Chondrocyte (in vitro differentiated cells): Measurements from ENCODE around the gene MED13L. TPM values are rescaled to one million over a fixed set of nuclear protein-coding genes. Genes with fewer than 3 reads are reported as not detected.

Source experiments
- DNase-seq: peaks from one replicate; pipeline ENCODE4 v3.0.0; 2021; ENCODE audit warnings: mixed read lengths, low spot score
- H3K27ac Mint-ChIP-seq: one replicate; pipeline ENCODE4 v1.8.0; 2021; ENCODE audit warnings: mild to moderate bottlenecking, moderate library complexity, mixed read lengths; ENCODE audit not compliant: unreplicated experiment
- H3K27me3 Mint-ChIP-seq: 2 replicates; pipeline ENCODE4 v1.8.0; 2021; ENCODE audit warnings: low read depth, mixed read lengths
- H3K36me3 Mint-ChIP-seq: 2 replicates; pipeline ENCODE4 v1.8.0; 2021; ENCODE audit warnings: low read depth, mixed read lengths
- H3K4me1 Mint-ChIP-seq: 2 replicates; pipeline ENCODE4 v1.8.0; 2021; ENCODE audit warnings: low read depth, mild to moderate bottlenecking, mixed read lengths
- H3K4me3 Mint-ChIP-seq: one replicate; pipeline ENCODE4 v1.8.0; 2021; ENCODE audit warnings: mild to moderate bottlenecking, moderate library complexity, mixed read lengths; ENCODE audit not compliant: unreplicated experiment
- H3K9me3 Mint-ChIP-seq: 2 replicates; pipeline ENCODE4 v1.8.0; 2021; ENCODE audit warnings: low read depth, mixed read lengths
- total RNA-seq: library from RNA; stranded (reverse); gene quantifications from 3 replicates; pipeline ENCODE4 v1.2.1, GENCODE V29; 2021
- TF ChIP-seq, protein P1 (sequence below): fragments of 200-600 bp; sonication (generic); IDR thresholded peaks from 2 replicates; pipeline ENCODE4 v1.5.0; 2021; ENCODE audit warnings: antibody characterized with exemption, mild to moderate bottlenecking, moderate library complexity

The MED13L gene
- total RNA-seq, 1 donor from 2014 or later, result 162 TPM

GRCh38 chr12:116248930-116249329 lies 28.6 kb downstream of the MED13L start:
- Mint-ChIP-seq H3K9me3 (peaks cover 11% of the 10 kb centered on the region), H3K36me3 (peaks cover 4% of the 10 kb centered on the region), H3K27me3 (no peaks in the 10 kb centered on the region), H3K4me1 (peaks cover 64% of the 10 kb centered on the region), H3K27ac (no peak overlapping the region), H3K4me3 (no peak overlapping the region)
- no peak for DNase-seq
- TF ChIP-seq, protein P1, sequence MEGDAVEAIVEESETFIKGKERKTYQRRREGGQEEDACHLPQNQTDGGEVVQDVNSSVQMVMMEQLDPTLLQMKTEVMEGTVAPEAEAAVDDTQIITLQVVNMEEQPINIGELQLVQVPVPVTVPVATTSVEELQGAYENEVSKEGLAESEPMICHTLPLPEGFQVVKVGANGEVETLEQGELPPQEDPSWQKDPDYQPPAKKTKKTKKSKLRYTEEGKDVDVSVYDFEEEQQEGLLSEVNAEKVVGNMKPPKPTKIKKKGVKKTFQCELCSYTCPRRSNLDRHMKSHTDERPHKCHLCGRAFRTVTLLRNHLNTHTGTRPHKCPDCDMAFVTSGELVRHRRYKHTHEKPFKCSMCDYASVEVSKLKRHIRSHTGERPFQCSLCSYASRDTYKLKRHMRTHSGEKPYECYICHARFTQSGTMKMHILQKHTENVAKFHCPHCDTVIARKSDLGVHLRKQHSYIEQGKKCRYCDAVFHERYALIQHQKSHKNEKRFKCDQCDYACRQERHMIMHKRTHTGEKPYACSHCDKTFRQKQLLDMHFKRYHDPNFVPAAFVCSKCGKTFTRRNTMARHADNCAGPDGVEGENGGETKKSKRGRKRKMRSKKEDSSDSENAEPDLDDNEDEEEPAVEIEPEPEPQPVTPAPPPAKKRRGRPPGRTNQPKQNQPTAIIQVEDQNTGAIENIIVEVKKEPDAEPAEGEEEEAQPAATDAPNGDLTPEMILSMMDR, result no peak

GRCh38 chr12:116248433-116248832 lies 29.1 kb downstream of the MED13L start:
- peaks cover 68% of the 10 kb centered on the region for H3K4me1 Mint-ChIP-seq

GRCh38 chr12:116247377-116247776 lies 30.1 kb downstream of the MED13L start:
- TF ChIP-seq, protein P1, result no peak
- H3K4me1 Mint-ChIP-seq, result peaks cover 70% of the 10 kb centered on the region
- no peak for DNase-seq
- no peaks in the 10 kb centered on the region for H3K27me3 Mint-ChIP-seq
- H3K27ac Mint-ChIP-seq, result no peak overlapping the region
- H3K36me3 Mint-ChIP-seq, result peaks cover 4% of the 10 kb centered on the region
- no peak overlapping the region for H3K4me3 Mint-ChIP-seq
- peaks cover 9% of the 10 kb centered on the region for H3K9me3 Mint-ChIP-seq

More at GRCh38 chr12:116248433-116248832, 29.1 kb downstream of the MED13L start:
- Mint-ChIP-seq H3K27ac (no peak overlapping the region), H3K36me3 (peaks cover 4% of the 10 kb centered on the region), H3K9me3 (peaks cover 11% of the 10 kb centered on the region), H3K27me3 (no peaks in the 10 kb centered on the region), H3K4me3 (no peak overlapping the region)
- TF ChIP-seq, protein P1, result no peak
- no peak for DNase-seq

DNA sequence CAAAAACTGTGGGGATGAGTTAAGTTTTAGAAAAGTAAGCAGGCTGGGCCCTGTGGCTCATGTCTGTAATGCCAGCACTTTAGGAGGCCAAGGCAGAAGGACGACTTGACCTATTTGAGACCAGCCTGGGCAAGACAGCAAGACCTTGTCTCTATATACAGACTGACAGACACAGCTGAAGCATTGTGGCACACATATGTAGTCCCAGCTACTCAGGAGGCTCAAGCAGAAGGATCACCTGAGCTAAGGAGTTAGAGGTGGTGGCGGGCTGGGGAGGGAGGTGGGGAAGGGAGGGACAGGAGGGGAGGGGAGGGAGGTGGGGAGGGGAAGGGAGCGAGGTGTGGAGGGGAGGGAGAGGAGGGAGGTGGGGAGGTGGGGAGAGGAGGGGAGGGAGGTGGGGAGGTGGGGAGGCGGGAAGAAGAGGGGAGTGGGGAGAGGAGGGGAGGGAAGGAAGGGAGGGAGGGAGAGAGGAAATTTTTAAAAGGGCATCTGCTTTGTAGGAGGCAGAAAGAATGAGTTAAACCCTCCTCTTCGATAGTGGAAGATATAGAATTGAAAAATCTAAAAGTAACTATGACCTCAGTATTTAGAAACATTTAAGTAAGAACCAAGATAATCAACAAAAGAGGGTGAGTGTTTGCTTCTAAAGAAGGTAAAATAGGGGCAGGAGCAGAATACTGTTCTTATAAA lies 30.9 kb downstream of the MED13L start:
- Mint-ChIP-seq H3K36me3 (peaks cover 4% of the 10 kb centered on the region), H3K4me1 (peaks cover 65% of the 10 kb centered on the region), H3K4me3 (no peak overlapping the region), H3K27ac (peak overlapping the region; percentile 36), H3K9me3 (peaks cover 9% of the 10 kb centered on the region), H3K27me3 (no peaks in the 10 kb centered on the region)
- DNase-seq, result no peak
- TF ChIP-seq, protein P1, result no peak

GRCh38 chr12:116245189-116245588 lies 32.3 kb downstream of the MED13L start:
- Mint-ChIP-seq H3K27ac (peak overlapping the region; percentile 68), H3K27me3 (no peaks in the 10 kb centered on the region), H3K9me3 (peaks cover 9% of the 10 kb centered on the region), H3K4me1 (peaks cover 72% of the 10 kb centered on the region), H3K4me3 (peak overlapping the region; percentile 7), H3K36me3 (peaks cover 4% of the 10 kb centered on the region)
- no peak for DNase-seq
- TF ChIP-seq, protein P1, result no peak
